Measurements from ENCODE around the gene ADGRE1.

Gene ADGRE1

DNA sequence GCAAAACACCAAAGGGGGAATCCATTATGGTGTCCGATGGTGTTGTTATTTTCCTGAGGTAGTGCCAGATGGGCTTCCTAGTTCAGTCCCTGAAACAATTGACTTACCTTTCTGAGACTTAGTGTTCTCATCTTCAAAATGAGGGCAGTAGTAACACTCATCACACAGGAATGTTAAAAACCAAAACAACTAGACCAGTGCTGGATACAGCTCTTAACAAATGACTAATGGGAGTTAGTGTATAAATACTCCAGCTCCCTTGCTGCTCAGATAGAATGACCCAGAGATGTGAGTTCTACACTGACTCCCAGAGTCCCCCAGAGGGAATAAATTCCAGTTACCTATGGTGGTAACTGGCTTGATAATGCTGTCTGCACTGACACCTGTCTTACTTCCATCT, 84.0 kb downstream of the ADGRE1 start:
- Mint-ChIP-seq H3K9me3 (peaks cover 20% of the 10 kb centered on the region), H3K36me3 (ENCODE audit: low read depth) (no peaks in the 10 kb centered on the region), H3K27ac (no peak overlapping the region), H3K4me1 (no peaks in the 10 kb centered on the region), H3K27me3 (ENCODE audit: low read depth) (no peaks in the 10 kb centered on the region), H3K4me3 (no peak overlapping the region)
- TF ChIP-seq, protein P1, sequence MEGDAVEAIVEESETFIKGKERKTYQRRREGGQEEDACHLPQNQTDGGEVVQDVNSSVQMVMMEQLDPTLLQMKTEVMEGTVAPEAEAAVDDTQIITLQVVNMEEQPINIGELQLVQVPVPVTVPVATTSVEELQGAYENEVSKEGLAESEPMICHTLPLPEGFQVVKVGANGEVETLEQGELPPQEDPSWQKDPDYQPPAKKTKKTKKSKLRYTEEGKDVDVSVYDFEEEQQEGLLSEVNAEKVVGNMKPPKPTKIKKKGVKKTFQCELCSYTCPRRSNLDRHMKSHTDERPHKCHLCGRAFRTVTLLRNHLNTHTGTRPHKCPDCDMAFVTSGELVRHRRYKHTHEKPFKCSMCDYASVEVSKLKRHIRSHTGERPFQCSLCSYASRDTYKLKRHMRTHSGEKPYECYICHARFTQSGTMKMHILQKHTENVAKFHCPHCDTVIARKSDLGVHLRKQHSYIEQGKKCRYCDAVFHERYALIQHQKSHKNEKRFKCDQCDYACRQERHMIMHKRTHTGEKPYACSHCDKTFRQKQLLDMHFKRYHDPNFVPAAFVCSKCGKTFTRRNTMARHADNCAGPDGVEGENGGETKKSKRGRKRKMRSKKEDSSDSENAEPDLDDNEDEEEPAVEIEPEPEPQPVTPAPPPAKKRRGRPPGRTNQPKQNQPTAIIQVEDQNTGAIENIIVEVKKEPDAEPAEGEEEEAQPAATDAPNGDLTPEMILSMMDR (IDR thresholded peaks at IDR 0.05; ENCODE audit: unreplicated experiment in 3 of 3): no peak

DNA sequence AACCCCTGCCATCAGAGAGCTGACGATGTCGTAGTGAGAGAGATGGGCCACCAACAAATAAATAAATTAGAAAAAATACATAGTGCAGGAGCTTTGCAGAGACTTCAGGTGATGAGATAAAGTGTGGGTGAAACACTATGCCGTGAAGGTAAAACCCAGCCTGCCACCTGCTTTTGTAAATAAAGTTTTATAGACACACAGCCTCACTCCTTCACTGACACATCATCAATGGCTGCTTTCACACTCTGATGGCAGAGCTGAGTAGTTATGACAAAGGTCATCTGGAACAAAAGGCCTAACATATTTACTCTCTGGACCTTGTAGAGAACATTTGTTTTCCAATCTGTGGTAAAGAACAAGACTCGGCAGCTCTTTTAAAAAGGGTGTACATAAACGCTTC, 88.8 kb downstream of the ADGRE1 start:
- Mint-ChIP-seq H3K4me3 (no peak overlapping the region), H3K27me3 (ENCODE audit: low read depth) (no peaks in the 10 kb centered on the region), H3K36me3 (ENCODE audit: low read depth) (no peaks in the 10 kb centered on the region), H3K4me1 (no peaks in the 10 kb centered on the region), H3K27ac (no peak overlapping the region), H3K9me3 (peaks cover 28% of the 10 kb centered on the region)
- TF ChIP-seq, protein P1 (IDR thresholded peaks at IDR 0.05; ENCODE audit: unreplicated experiment in 3 of 3): no peak

DNA sequence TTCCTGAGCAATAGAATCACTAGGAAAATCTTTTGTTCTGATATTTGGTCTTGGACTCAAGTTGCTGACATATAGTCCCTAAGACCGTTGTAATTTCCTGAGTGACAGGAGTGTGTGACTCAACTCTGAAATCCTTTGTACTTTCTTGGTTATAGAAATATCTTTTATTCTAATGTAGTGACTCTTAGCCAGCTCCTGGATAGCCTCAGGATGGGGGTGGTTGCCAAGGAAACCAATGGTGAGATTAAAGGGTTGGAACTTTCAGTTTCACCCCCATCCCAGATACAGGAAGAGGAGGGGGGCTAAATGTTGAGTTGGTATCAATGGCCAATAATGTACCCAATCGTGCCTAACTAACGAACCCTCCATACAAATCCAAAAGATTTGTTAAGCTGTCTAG, 92.0 kb downstream of the ADGRE1 start:
- Mint-ChIP-seq H3K4me3 (no peak overlapping the region), H3K4me1 (no peaks in the 10 kb centered on the region), H3K36me3 (ENCODE audit: low read depth) (no peaks in the 10 kb centered on the region), H3K27ac (no peak overlapping the region), H3K9me3 (peaks cover 45% of the 10 kb centered on the region), H3K27me3 (ENCODE audit: low read depth) (no peaks in the 10 kb centered on the region)
- TF ChIP-seq, protein P1 (IDR thresholded peaks at IDR 0.05; ENCODE audit: unreplicated experiment in 3 of 3): no peak

DNA sequence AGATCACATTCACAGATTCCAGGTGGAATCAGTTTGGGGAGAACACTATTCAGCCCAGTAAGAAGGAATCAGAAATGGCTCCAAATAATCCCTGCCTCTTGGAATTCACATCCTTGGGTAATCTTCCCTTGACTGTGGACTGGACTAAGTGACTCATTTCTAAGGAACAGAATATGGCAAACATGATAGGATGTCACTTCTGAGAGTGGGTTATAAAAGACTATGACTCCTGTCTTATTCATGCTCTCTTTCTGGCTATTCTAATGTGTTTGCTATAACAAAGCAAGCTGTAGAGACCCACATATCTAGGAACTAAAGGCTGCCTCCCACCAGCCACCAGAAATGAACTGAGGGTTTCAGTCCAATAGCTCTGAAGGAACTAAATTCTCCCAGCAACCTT, 96.1 kb downstream of the ADGRE1 start:
- Mint-ChIP-seq H3K4me1 (no peaks in the 10 kb centered on the region), H3K27me3 (ENCODE audit: low read depth) (no peaks in the 10 kb centered on the region), H3K4me3 (no peak overlapping the region), H3K36me3 (ENCODE audit: low read depth) (no peaks in the 10 kb centered on the region), H3K27ac (no peak overlapping the region), H3K9me3 (peaks cover 50% of the 10 kb centered on the region)
- TF ChIP-seq, protein P1 (IDR thresholded peaks at IDR 0.05; ENCODE audit: unreplicated experiment in 3 of 3): no peak

DNA sequence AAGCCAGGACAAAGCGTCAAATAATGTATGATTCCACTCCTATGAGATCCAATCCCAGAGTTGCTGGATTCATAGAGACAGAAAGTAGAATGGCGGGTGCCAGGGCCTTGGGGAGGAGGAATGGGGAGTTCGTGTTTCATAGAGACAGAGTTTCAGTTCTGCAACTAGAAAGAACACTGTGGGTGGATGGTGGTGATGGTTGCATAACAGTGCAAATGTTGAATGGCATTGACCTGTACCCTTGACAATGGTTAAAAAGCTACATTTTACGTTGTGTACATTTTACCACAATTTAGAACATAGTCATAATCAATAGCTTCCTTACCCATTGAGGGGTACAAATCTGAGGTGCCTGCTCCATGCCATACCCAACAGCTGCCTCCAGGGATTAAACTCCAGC, 100.5 kb downstream of the ADGRE1 start:
- H3K4me3 Mint-ChIP-seq: no peak overlapping the region
- no peaks in the 10 kb centered on the region for H3K36me3 Mint-ChIP-seq (ENCODE audit: low read depth)
- H3K27me3 Mint-ChIP-seq (ENCODE audit: low read depth): peaks cover 8% of the 10 kb centered on the region
- peaks cover 43% of the 10 kb centered on the region for H3K9me3 Mint-ChIP-seq
- H3K4me1 Mint-ChIP-seq: no peaks in the 10 kb centered on the region
- H3K27ac Mint-ChIP-seq: no peak overlapping the region
- TF ChIP-seq, protein P1 (IDR thresholded peaks at IDR 0.05; ENCODE audit: unreplicated experiment in 3 of 3): no peak

DNA sequence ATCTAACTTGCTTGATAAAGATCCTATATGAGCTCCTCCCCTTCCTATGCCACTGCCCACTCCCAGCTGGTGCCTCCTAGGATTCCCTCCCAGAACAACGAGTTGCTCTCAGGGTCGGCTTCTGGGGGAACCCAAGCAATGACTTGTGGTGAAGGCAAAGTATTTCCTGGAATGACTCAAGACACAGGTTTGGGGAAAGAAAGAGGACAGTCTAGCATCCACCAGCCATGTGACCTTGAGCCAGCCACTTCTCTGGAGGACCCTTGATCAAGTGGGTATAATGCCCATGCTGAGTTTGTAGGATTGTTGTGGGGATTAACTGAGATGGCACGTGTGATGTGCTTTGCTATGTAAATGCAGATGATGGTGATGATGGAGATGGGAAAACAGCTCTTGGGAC, 100.9 kb downstream of the ADGRE1 start:
- no peak overlapping the region for H3K4me3 Mint-ChIP-seq
- no peaks in the 10 kb centered on the region for H3K36me3 Mint-ChIP-seq (ENCODE audit: low read depth)
- H3K9me3 Mint-ChIP-seq: peaks cover 40% of the 10 kb centered on the region
- no peak overlapping the region for H3K27ac Mint-ChIP-seq
- no peaks in the 10 kb centered on the region for H3K4me1 Mint-ChIP-seq
- TF ChIP-seq, protein P1 (IDR thresholded peaks at IDR 0.05; ENCODE audit: unreplicated experiment in 3 of 3): no peak
- H3K27me3 Mint-ChIP-seq (ENCODE audit: low read depth): peaks cover 8% of the 10 kb centered on the region

All from nephron (organoid).